ENCODE results near the gene TMEM201. TPM values are rescaled to one million over a fixed set of nuclear protein-coding genes. Genes with fewer than 3 reads are reported as not detected.

Gene TMEM201
- total and polyA plus RNA-seq, 9 donors: 1.6 to 20.8 (median 15.6) TPM

DNA sequence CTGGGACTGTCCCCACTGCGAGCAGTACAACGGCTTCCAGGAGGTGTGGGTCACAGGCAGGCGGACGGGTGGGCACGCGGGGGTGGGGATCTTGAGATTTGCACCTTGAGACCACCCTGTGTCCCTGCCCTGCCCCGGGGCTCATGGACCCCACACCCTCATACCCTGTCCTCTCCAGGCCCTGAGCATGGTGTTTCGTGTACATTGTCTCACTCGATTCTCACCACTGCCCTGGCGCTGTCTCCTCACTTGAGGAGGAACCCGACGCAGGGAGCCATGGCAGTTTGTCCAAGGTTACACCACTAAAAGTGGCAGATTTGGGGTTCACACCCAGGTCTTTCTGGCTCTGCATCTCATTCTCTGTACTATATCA is 7.2 kb downstream of the TMEM201 start:
- H3K27ac ChIP-seq: no peak overlapping the region
- intact Hi-C loops (cut with DNase I): no loop called here
- no peak for DNase-seq

DNA sequence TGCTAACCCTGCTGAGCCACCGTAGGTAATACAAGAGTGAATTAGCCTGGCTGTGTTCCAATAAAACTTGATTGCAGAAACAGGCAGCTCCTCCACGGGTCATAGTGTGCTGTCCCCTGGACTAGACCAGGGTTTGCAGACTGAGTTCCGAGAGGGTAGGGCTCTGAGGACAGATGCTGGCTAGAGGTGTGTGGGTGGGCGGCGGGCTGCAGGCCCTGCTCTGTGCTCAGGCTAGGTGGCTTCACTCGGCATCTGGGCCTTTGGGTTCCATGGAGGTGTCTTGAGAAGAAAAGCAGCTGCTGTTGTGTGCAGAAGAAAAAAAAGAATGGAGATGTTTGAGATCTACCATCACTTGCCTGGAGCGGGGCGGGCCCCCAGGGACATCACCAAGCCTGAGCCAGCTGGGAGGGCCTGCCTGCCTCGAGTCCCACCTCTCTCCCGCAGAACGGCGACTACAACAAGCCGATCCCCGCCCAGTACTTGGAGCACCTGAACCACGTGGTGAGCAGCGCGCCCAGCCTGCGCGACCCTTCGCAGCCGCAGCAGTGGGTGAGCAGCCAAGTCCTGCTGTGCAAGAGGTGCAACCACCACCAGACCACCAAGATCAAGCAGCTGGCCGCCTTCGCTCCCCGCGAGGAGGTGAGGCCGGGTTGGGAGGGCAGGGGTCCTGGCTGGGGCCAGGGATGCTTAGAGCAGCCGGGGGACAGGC is 7.9 kb downstream of the TMEM201 start:
- Histone ChIP-seq H3K4me3 (no peak overlapping the region), H3K36me3 (no peaks in the 10 kb centered on the region), H3K27ac (no peak overlapping the region), H3K4me1 (ENCODE audit: insufficient read depth) (peaks cover 5% of the 10 kb centered on the region), H3K9me3 (no peaks in the 10 kb centered on the region), H3K27me3 (no peaks in the 10 kb centered on the region)
- no peak for TF ChIP-seq POLR2A (IDR thresholded peaks at IDR 0.05)
- no peak for TF ChIP-seq EP300 (IDR thresholded peaks at IDR 0.05)
- TF ChIP-seq, protein P1, sequence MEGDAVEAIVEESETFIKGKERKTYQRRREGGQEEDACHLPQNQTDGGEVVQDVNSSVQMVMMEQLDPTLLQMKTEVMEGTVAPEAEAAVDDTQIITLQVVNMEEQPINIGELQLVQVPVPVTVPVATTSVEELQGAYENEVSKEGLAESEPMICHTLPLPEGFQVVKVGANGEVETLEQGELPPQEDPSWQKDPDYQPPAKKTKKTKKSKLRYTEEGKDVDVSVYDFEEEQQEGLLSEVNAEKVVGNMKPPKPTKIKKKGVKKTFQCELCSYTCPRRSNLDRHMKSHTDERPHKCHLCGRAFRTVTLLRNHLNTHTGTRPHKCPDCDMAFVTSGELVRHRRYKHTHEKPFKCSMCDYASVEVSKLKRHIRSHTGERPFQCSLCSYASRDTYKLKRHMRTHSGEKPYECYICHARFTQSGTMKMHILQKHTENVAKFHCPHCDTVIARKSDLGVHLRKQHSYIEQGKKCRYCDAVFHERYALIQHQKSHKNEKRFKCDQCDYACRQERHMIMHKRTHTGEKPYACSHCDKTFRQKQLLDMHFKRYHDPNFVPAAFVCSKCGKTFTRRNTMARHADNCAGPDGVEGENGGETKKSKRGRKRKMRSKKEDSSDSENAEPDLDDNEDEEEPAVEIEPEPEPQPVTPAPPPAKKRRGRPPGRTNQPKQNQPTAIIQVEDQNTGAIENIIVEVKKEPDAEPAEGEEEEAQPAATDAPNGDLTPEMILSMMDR (IDR thresholded peaks at IDR 0.05): no peak
- WGBS, 3 donors: 65 to 71% (median 65%) methylated on average over 22 to 27 of the region's 27 CpGs
- intact Hi-C loops (cut with DNase I): no loop called here
- no peak for DNase-seq

More for the DNA sequence above, 7.2 kb downstream of the TMEM201 start:
- Histone ChIP-seq H3K9me3 (no peaks in the 10 kb centered on the region), H3K4me1 (ENCODE audit: insufficient read depth) (peaks cover 5% of the 10 kb centered on the region), H3K4me3 (no peak overlapping the region), H3K27me3 (no peaks in the 10 kb centered on the region), H3K36me3 (no peaks in the 10 kb centered on the region)
- 85 to 88% (median 88%) methylated on average over 12 of the region's 12 CpGs for WGBS, 3 donors
- TF ChIP-seq, protein P1 (IDR thresholded peaks at IDR 0.05): no peak
- TF ChIP-seq POLR2A (IDR thresholded peaks at IDR 0.05): no peak
- no peak for TF ChIP-seq EP300 (IDR thresholded peaks at IDR 0.05)

DNA sequence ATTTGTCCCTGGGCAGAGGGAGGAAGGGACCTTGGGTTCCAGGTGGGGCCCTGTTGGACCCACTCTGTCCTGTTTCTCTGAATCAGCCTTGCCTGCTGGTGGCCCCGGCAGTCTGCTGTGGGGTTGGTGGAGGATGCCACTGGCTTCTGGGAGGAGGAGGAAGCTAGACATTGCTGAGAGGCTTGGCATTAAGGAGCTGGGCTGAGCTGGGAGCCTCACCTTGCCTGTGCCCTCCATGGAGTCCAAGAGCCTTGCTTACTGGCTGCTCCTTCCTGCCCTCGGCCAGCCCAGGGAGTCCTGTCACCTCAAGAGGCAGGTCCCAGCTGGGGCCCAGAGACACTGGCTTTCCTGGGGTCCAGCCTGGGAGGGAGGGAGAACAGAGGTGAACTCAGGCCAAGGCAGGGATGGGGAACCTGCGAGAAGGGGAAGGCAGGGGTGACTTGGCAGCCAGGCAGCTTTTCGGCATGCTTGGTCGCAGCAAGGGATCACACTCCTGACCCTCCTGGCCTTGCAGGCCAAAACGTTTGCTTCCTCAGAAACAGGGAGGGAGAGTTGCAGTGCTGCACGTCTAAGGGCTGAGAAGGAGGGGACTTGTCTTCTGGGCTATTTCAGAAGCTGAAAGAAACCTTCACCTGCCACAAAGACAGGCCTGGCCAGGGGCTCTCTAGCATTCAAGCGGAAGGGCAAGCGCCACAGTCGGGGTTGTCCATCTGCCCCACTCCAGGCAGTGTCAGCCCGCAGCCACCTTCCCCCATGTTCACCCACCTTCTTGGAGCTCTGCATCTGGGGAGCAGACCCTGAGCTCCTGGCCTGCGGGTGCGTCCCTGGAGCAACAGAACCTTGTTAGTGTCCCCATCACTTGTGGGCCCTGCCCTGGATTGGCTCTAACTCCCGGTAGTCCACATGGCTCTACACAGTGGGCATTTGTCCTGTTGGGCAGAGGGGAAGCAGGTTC is 8.9 kb downstream of the TMEM201 start:
- H3K4me3 ChIP-seq: no peak overlapping the region
- H3K4me1 ChIP-seq (ENCODE audit: insufficient read depth): peaks cover 5% of the 10 kb centered on the region
- 78 to 80% (median 79%) methylated on average over 14 of the region's 14 CpGs for WGBS, 3 donors
- H3K27ac ChIP-seq: no peak overlapping the region
- no peaks in the 10 kb centered on the region for H3K36me3 ChIP-seq
- no peak for DNase-seq
- intact Hi-C loops (cut with DNase I): no loop called here
- TF ChIP-seq EP300 (IDR thresholded peaks at IDR 0.05) (no peak), POLR2A (IDR thresholded peaks at IDR 0.05) (no peak)
- TF ChIP-seq, protein P1 (IDR thresholded peaks at IDR 0.05): no peak
- no peaks in the 10 kb centered on the region for H3K9me3 ChIP-seq
- no peaks in the 10 kb centered on the region for H3K27me3 ChIP-seq

DNA sequence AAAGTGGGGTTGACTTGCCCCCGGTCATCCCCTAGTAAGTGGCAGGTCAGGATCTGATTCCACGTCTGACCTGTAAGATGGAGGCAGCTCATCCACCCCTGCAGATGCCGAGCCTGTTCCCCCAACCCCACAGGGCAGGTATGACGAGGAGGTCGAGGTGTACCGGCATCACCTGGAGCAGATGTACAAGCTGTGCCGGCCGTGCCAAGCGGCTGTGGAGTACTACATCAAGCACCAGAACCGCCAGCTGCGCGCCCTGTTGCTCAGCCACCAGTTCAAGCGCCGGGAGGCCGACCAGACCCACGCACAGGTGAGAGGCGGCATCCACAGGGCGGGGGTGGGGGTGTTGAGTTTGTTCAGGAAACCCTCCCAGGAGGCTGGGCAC is 9.6 kb downstream of the TMEM201 start:
- H3K4me1 ChIP-seq (ENCODE audit: insufficient read depth): no peaks in the 10 kb centered on the region
- H3K36me3 ChIP-seq: no peaks in the 10 kb centered on the region
- no peak overlapping the region for H3K4me3 ChIP-seq
- DNase-seq: no peak
- H3K27me3 ChIP-seq: no peaks in the 10 kb centered on the region
- no peaks in the 10 kb centered on the region for H3K9me3 ChIP-seq
- WGBS, 3 donors: 89 to 93% (median 91%) methylated on average over 18 of the region's 18 CpGs
- TF ChIP-seq, protein P1 (IDR thresholded peaks at IDR 0.05): no peak
- TF ChIP-seq POLR2A (IDR thresholded peaks at IDR 0.05): no peak
- TF ChIP-seq EP300 (IDR thresholded peaks at IDR 0.05): no peak
- H3K27ac ChIP-seq: no peak overlapping the region
- intact Hi-C loops (cut with DNase I): no loop called here

All from ovary (tissue), 9 donors.